HepG2 (cell line): ENCODE data around the gene MXD1. TPM values are rescaled to one million over a fixed set of nuclear protein-coding genes. Genes with fewer than 3 reads are reported as not detected.

Experiments
- ARNT2 ChIP-seq: sonication (generic); formaldehyde crosslinking; IDR thresholded peaks from 2 replicates; pipeline ENCODE4 v1.8.0; 2022; ENCODE audit warnings: mild to moderate bottlenecking, low read depth, missing genetic modification reagents, moderate library complexity
- CBX5 ChIP-seq: sonication (generic); formaldehyde crosslinking; IDR thresholded peaks from 2 replicates; pipeline ENCODE4 v1.4.0; 2020; ENCODE audit warnings: missing genetic modification reagents, borderline replicate concordance
- CREB1 ChIP-seq, 2 experiments: fragments of 450-650 bp in 1 of 2; IDR thresholded peaks; 2 replicates each; pipeline ENCODE4 v1.6.1; 2016 to 2017; ENCODE audit warnings: control low read depth in 1 of 2, mild to moderate bottlenecking in 1 of 2, missing compliant biosample characterization in 1 of 2, missing genetic modification characterization in 1 of 2
- DNMT3B ChIP-seq: conservative IDR thresholded peaks from 2 replicates; pipeline ENCODE4 v1.6.1; 2016; ENCODE audit warnings: missing biosample characterization, control low read depth
- HES4 ChIP-seq: sonication (generic); formaldehyde crosslinking; IDR thresholded peaks from 2 replicates; pipeline ENCODE4 v1.9.0; 2021; ENCODE audit warnings: mild to moderate bottlenecking, missing genetic modification reagents, borderline replicate concordance
- MBNL3 ChIP-seq: fragments of 250-450 bp; sonication (Bioruptor Pico); conservative IDR thresholded peaks from 2 replicates; pipeline ENCODE4 v1.8.0; 2022; ENCODE audit warnings: mild to moderate bottlenecking, inconsistent platforms
- MEF2D ChIP-seq: sonication (generic); formaldehyde crosslinking; IDR thresholded peaks from 2 replicates; pipeline ENCODE4 v1.5.1; 2020; ENCODE audit warnings: mild to moderate bottlenecking, missing genetic modification reagents
- MXD4 ChIP-seq: IDR thresholded peaks from 2 replicates; pipeline ENCODE4 v1.6.1; 2016; ENCODE audit warnings: mild to moderate bottlenecking, missing biosample characterization, missing genetic modification reagents
- SMAD3 ChIP-seq: sonication (generic); formaldehyde crosslinking; IDR thresholded peaks from 2 replicates; pipeline ENCODE4 v1.4.0; 2020; ENCODE audit warnings: missing genetic modification reagents
- TBL1XR1 ChIP-seq: fragments of 150-350 bp; IDR thresholded peaks from 2 replicates; pipeline ENCODE4 v1.6.1; 2014; ENCODE audit warnings: borderline replicate concordance, low read length; ENCODE audit not compliant: partially characterized antibody
- TP53 ChIP-seq: sonication (generic); formaldehyde crosslinking; conservative IDR thresholded peaks from 2 replicates; pipeline ENCODE4 v1.4.0; 2020; ENCODE audit warnings: missing genetic modification reagents
- ZBTB42 ChIP-seq: sonication (generic); formaldehyde crosslinking; IDR thresholded peaks from 2 replicates; pipeline ENCODE4 v1.5.0; 2020; ENCODE audit warnings: mild to moderate bottlenecking, missing genetic modification reagents
- ZMYM3 ChIP-seq: sonication (generic); formaldehyde crosslinking; IDR thresholded peaks from 2 replicates; pipeline ENCODE4 v1.5.1; 2020; ENCODE audit warnings: mild to moderate bottlenecking, missing genetic modification reagents
- ZNF337 ChIP-seq: sonication (generic); formaldehyde crosslinking; IDR thresholded peaks from 2 replicates; pipeline ENCODE4 v1.5.1; 2020; ENCODE audit warnings: missing genetic modification reagents, low read depth, mild to moderate bottlenecking, borderline replicate concordance
- ZNF546 ChIP-seq: sonication (generic); formaldehyde crosslinking; conservative IDR thresholded peaks from 2 replicates; pipeline ENCODE4 v1.8.1; 2023; ENCODE audit warnings: mild to moderate bottlenecking, missing genetic modification reagents
- ZNF557 ChIP-seq: sonication (generic); formaldehyde crosslinking; IDR thresholded peaks from 2 replicates; pipeline ENCODE4 v1.4.0; 2020; ENCODE audit warnings: missing genetic modification reagents
- ZNF816 ChIP-seq: sonication (generic); formaldehyde crosslinking; IDR thresholded peaks from 2 replicates; pipeline ENCODE4 v1.8.0; 2022; ENCODE audit warnings: missing genetic modification reagents, mild to moderate bottlenecking, borderline replicate concordance
- ZSCAN22 ChIP-seq: sonication (generic); formaldehyde crosslinking; IDR thresholded peaks from 2 replicates; pipeline ENCODE4 v1.4.0; 2020; ENCODE audit warnings: mild to moderate bottlenecking, missing genetic modification reagents
- polyA plus RNA-seq, 8 experiments: library from polyadenylated mRNA; depleted of rRNA in 3 of 8; stranded (reverse) in 7 of 8; unstranded in 1 of 8; fragments of >200 nt; fragmentation: Illumina TruSeq in 4 of 8; extraction: Trizol in 4 of 8; gene quantifications; 2 replicates each; pipeline versions ENCODE4 v1.2.1 to v1.2.3, GENCODE V29; 2011 to 2016; ENCODE audit warnings: low read depth in 4 of 8, missing spikeins in 1 of 8, mixed read lengths in 1 of 8; ENCODE audit not compliant: insufficient read depth in 1 of 8
- total RNA-seq, 5 experiments: library from RNA; depleted of rRNA; stranded (reverse); fragments of >200 nt; fragmentation: Illumina TruSeq; extraction: Trizol; gene quantifications; 2 replicates each; pipeline ENCODE4 v1.2.3, GENCODE V29; 2016; ENCODE audit warnings: low read depth in 1 of 5
- TF ChIP-seq, protein P1 (sequence below): sonication (generic); formaldehyde crosslinking; IDR thresholded peaks from 2 replicates; pipeline ENCODE4 v1.8.0; 2022; ENCODE audit warnings: mild to moderate bottlenecking, missing genetic modification reagents, borderline replicate concordance
- TF ChIP-seq, protein P2 (sequence below): sonication (generic); formaldehyde crosslinking; IDR thresholded peaks from 2 replicates; pipeline ENCODE4 v1.4.0; 2020; ENCODE audit warnings: missing genetic modification reagents
- TF ChIP-seq, protein P3 (sequence below): sonication (generic); formaldehyde crosslinking; IDR thresholded peaks from 2 replicates; pipeline ENCODE4 v1.8.1; 2023; ENCODE audit warnings: missing genetic modification reagents, inconsistent platforms, borderline replicate concordance
- TF ChIP-seq, protein P4 (sequence below): IDR thresholded peaks from 2 replicates; pipeline ENCODE4 v1.6.1; 2016

The MXD1 gene
- total and polyA plus RNA-seq, 2 of the 13 experiments (the other 11 are each of a cell fraction or from before 2014, with no cell fraction given): 6.4 to 14.9 TPM

DNA sequence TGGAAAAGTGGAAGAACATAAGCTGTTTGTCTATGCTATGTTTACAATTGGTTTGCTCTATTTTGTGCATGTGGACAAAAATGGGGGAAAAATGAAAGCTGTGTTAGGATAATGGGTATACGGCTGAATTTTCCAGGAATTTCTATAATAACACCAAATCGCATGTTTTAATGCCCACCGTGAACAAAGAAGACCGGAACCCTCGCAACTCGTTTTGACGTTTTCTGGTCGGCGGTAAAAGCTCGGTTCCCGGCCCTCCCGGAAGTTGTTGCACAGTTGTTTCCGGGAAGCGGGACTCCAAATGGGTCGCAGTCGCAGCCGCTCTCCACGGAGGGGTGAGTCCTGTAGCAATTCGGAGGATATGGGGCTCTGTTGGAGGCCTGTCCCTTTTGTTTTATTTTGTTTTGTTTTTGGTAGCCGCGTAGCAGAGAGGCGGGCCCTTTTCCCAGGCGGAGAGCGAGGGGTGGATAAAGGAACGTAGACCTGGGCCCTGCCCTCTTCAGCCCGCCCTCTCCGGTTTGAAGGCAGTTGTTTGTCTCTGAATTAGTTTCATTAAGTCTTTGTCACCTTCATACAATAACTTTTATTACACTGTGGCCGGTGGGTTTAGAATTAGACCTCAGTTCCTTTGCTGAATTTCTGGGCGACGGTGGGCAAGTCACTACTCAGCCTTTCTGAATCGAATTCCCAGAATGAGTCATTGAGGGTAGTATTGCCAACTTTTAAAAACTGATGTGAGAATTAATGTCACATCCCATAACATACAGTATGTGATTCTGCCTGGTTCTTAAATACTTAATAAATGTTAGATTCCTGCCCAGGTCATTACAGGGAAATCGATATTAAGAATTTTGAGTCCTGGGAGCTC, 21.0 kb upstream of the MXD1 start, which contains the start of gene SNRNP27 (continued):
- TF ChIP-seq MBNL3: 0 out of 2 replicates have a peak, but pooled peaks have one; percentile 39
- TF ChIP-seq, protein P1, sequence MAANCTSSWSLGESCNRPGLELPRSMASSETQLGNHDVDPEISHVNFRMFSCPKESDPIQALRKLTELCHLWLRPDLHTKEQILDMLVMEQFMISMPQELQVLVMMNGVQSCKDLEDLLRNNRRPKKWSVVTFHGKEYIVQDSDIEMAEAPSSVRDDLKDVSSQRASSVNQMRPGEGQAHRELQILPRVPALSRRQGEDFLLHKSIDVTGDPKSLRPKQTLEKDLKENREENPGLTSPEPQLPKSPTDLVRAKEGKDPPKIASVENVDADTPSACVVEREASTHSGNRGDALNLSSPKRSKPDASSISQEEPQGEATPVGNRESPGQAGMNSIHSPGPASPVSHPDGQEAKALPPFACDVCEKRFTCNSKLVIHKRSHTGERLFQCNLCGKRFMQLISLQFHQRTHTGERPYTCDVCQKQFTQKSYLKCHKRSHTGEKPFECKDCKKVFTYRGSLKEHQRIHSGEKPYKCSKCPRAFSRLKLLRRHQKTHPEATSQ (CRISPR knock-in tag): peak; percentile 37; the same call in 1 of the 2 replicates
- TF ChIP-seq, protein P2, sequence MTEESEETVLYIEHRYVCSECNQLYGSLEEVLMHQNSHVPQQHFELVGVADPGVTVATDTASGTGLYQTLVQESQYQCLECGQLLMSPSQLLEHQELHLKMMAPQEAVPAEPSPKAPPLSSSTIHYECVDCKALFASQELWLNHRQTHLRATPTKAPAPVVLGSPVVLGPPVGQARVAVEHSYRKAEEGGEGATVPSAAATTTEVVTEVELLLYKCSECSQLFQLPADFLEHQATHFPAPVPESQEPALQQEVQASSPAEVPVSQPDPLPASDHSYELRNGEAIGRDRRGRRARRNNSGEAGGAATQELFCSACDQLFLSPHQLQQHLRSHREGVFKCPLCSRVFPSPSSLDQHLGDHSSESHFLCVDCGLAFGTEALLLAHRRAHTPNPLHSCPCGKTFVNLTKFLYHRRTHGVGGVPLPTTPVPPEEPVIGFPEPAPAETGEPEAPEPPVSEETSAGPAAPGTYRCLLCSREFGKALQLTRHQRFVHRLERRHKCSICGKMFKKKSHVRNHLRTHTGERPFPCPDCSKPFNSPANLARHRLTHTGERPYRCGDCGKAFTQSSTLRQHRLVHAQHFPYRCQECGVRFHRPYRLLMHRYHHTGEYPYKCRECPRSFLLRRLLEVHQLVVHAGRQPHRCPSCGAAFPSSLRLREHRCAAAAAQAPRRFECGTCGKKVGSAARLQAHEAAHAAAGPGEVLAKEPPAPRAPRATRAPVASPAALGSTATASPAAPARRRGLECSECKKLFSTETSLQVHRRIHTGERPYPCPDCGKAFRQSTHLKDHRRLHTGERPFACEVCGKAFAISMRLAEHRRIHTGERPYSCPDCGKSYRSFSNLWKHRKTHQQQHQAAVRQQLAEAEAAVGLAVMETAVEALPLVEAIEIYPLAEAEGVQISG: peak; percentile 96
- TF ChIP-seq ZNF546 (CRISPR knock-in tag): no peak
- peak; percentile 84 for TF ChIP-seq MEF2D (CRISPR knock-in tag)
- TF ChIP-seq ARNT2 (CRISPR knock-in tag): peak; percentile 84
- TF ChIP-seq, protein P3, sequence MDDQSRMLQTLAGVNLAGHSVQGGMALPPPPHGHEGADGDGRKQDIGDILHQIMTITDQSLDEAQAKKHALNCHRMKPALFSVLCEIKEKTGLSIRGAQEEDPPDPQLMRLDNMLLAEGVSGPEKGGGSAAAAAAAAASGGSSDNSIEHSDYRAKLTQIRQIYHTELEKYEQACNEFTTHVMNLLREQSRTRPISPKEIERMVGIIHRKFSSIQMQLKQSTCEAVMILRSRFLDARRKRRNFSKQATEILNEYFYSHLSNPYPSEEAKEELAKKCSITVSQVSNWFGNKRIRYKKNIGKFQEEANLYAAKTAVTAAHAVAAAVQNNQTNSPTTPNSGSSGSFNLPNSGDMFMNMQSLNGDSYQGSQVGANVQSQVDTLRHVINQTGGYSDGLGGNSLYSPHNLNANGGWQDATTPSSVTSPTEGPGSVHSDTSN (CRISPR knock-in tag): peak; percentile 92
- TF ChIP-seq ZNF557 (CRISPR knock-in tag): peak; percentile 96
- peak; percentile 96; the same call in 1 of the 2 replicates for TF ChIP-seq CBX5 (CRISPR knock-in tag)
- TF ChIP-seq CREB1 (IDR thresholded peaks at IDR 0.05): 0 out of 2 replicates have a peak, but pooled peaks have one; percentile 45
- peak; percentile 90 for TF ChIP-seq CREB1 (CRISPR knock-in tag; IDR thresholded peaks at IDR 0.05)
- TF ChIP-seq DNMT3B (CRISPR knock-in tag): peak; percentile 99; the same call in 1 of the 2 replicates
- peak; percentile 81 for TF ChIP-seq ZNF816 (CRISPR knock-in tag)
- TF ChIP-seq, protein P4, sequence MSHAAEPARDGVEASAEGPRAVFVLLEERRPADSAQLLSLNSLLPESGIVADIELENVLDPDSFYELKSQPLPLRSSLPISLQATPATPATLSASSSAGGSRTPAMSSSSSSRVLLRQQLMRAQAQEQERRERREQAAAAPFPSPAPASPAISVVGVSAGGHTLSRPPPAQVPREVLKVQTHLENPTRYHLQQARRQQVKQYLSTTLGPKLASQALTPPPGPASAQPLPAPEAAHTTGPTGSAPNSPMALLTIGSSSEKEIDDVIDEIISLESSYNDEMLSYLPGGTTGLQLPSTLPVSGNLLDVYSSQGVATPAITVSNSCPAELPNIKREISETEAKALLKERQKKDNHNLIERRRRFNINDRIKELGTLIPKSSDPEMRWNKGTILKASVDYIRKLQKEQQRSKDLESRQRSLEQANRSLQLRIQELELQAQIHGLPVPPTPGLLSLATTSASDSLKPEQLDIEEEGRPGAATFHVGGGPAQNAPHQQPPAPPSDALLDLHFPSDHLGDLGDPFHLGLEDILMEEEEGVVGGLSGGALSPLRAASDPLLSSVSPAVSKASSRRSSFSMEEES: peak; percentile 89
- peak; percentile 99 for TF ChIP-seq SMAD3 (CRISPR knock-in tag)
- TF ChIP-seq HES4: peak; percentile 57; the same call in 1 of the 2 replicates
- TF ChIP-seq ZNF337 (CRISPR knock-in tag): no peak
- peak; percentile 95 for TF ChIP-seq ZMYM3 (CRISPR knock-in tag)
- TF ChIP-seq TP53: peak; percentile 94
- 0 out of 2 replicates have a peak, but pooled peaks have one; percentile 6 for TF ChIP-seq ZSCAN22
- peak; percentile 95 for TF ChIP-seq MXD4 (CRISPR knock-in tag)
- TF ChIP-seq ZBTB42: no peak
- peak; percentile 58 for TF ChIP-seq TBL1XR1
